ENCODE results near the gene EPS8L1.

- TF ChIP-seq CTCF (IDR thresholded peaks at IDR 0.05): no peak
- TF ChIP-seq POLR2A (IDR thresholded peaks at IDR 0.05): no peak
- no peak for TF ChIP-seq POLR2AphosphoS5 (IDR thresholded peaks at IDR 0.05; ENCODE audit: insufficient read depth in 1 of 2, low read depth in 1 of 2)
Measured at GRCh38 chr19:55056827-55057226, 18.8 kb upstream of the EPS8L1 start.
